Measurements from ENCODE around the gene IFNAR2.

IFNAR2 gene

GRCh38 chr21:33270986-33271385, 41.2 kb downstream of the IFNAR2 start:
- DNase-seq: no peak

GRCh38 chr21:33273044-33273443, 43.3 kb downstream of the IFNAR2 start:
- no peak for DNase-seq

- DNase-seq: no peak
These were observed 49.0 kb downstream of the IFNAR2 start for GRCh38 chr21:33278721-33279120.

GRCh38 chr21:33279330-33279820, 49.6 kb downstream of the IFNAR2 start:
- no peak for DNase-seq
